GM23338 (cell line): ENCODE measurements around the gene C4BPB. TPM values are rescaled to one million over a fixed set of nuclear protein-coding genes. Genes with fewer than 3 reads are reported as not detected.

Source experiments
- ATAC-seq: fragments of 200-7000 bp; cut with Tn5 transposase; 3 replicates; pipeline ENCODE4 v1.9.1; 2020
- DNase-seq: peaks from one replicate; pipeline ENCODE4 v3.0.0-alpha.2; 2015; ENCODE audit warnings: low spot score
- H2AFZ ChIP-seq: fragments of 200-600 bp; sonication (generic); 2 replicates; pipeline ENCODE4 v1.8.0; 2016; ENCODE audit warnings: antibody characterized with exemption, mild to moderate bottlenecking, moderate library complexity
- H3F3A ChIP-seq: fragments of 200-600 bp; sonication (generic); replicated peaks from 2 replicates; pipeline ENCODE4 v1.8.0; 2017; ENCODE audit warnings: antibody characterized with exemption, mixed run types, low read depth
- H3K27ac ChIP-seq: fragments of 200-600 bp; sonication (generic); 2 replicates; pipeline ENCODE4 v1.6.1; 2016; ENCODE audit warnings: low read depth
- H3K27me3 ChIP-seq: fragments of 200-600 bp; sonication (generic); 2 replicates; pipeline ENCODE4 v1.8.0; 2016; ENCODE audit warnings: mild to moderate bottlenecking, mixed run types, moderate library complexity; ENCODE audit not compliant: insufficient read depth
- H3K36me3 ChIP-seq: fragments of 200-600 bp; sonication (generic); 2 replicates; pipeline ENCODE4 v1.8.0; 2016; ENCODE audit warnings: mild to moderate bottlenecking; ENCODE audit not compliant: insufficient read depth
- H3K4me1 ChIP-seq: fragments of 200-600 bp; sonication (generic); 2 replicates; pipeline ENCODE4 v1.8.0; 2016; ENCODE audit warnings: mild to moderate bottlenecking, moderate library complexity; ENCODE audit not compliant: insufficient read depth
- H3K4me2 ChIP-seq: fragments of 200-600 bp; sonication (generic); 2 replicates; pipeline ENCODE4 v1.7.1; 2017; ENCODE audit warnings: mixed run types
- H3K4me3 ChIP-seq: fragments of 200-600 bp; sonication (generic); 2 replicates; pipeline ENCODE4 v1.6.1; 2016; ENCODE audit warnings: mixed run types
- H3K79me2 ChIP-seq: fragments of 200-600 bp; sonication (generic); replicated peaks from 2 replicates; pipeline ENCODE4 v1.8.0; 2017; ENCODE audit warnings: mild to moderate bottlenecking; ENCODE audit not compliant: insufficient read depth
- H3K9me2 ChIP-seq: fragments of 200-600 bp; sonication (generic); 2 replicates; pipeline ENCODE4 v1.8.0; 2017; ENCODE audit not compliant: insufficient read depth
- H4K20me1 ChIP-seq: fragments of 200-600 bp; sonication (generic); replicated peaks from 2 replicates; pipeline ENCODE4 v1.8.0; 2017; ENCODE audit warnings: mild to moderate bottlenecking; ENCODE audit not compliant: insufficient read depth
- H3K27ac Mint-ChIP-seq: 2 replicates; pipeline ENCODE4 v1.8.0; 2020; ENCODE audit warnings: inconsistent platforms, mild to moderate bottlenecking, moderate library complexity, mixed read lengths
- H3K27me3 Mint-ChIP-seq: 3 replicates; pipeline ENCODE4 v1.8.0; 2022; ENCODE audit warnings: low read depth, mild to moderate bottlenecking, moderate library complexity, mixed read lengths, inconsistent platforms; ENCODE audit not compliant: insufficient read depth, poor library complexity
- H3K36me3 Mint-ChIP-seq: 3 replicates; pipeline ENCODE4 v1.8.0; 2021; ENCODE audit warnings: low read depth, mild to moderate bottlenecking, inconsistent platforms, moderate library complexity, mixed read lengths
- H3K4me1 Mint-ChIP-seq: 3 replicates; pipeline ENCODE4 v1.8.0; 2020; ENCODE audit warnings: mild to moderate bottlenecking, inconsistent platforms, mixed read lengths
- H3K4me3 Mint-ChIP-seq: 3 replicates; pipeline ENCODE4 v1.8.0; 2021; ENCODE audit warnings: moderate library complexity, mild to moderate bottlenecking, inconsistent platforms, mixed read lengths
- H3K9me3 Mint-ChIP-seq: 3 replicates; pipeline ENCODE4 v1.8.0; 2020; ENCODE audit warnings: moderate library complexity, mild to moderate bottlenecking, inconsistent platforms, mixed read lengths
- CREB1 ChIP-seq: fragments of 250-450 bp; sonication (Bioruptor Pico); IDR thresholded peaks from 2 replicates; pipeline ENCODE4 v1.5.0; 2020; ENCODE audit warnings: low read depth, mild to moderate bottlenecking, moderate library complexity
- ETS1 ChIP-seq: IDR thresholded peaks from 2 replicates; pipeline ENCODE4 v1.6.1; 2016; ENCODE audit warnings: antibody characterized with exemption
- EZH2 ChIP-seq: fragments of 200-600 bp; sonication (generic); IDR thresholded peaks from one replicate; pipeline ENCODE4 v1.8.0; 2017; ENCODE audit warnings: antibody characterized with exemption, mild to moderate bottlenecking, low read depth; ENCODE audit not compliant: unreplicated experiment
- EZH2phosphoT487 ChIP-seq: fragments of 200-600 bp; sonication (generic); IDR thresholded peaks from one replicate; pipeline ENCODE4 v1.8.1; 2018; ENCODE audit warnings: antibody characterized with exemption; ENCODE audit not compliant: unreplicated experiment
- JUNB ChIP-seq: IDR thresholded peaks from one replicate; pipeline ENCODE4 v1.6.1; 2016; ENCODE audit warnings: antibody characterized with exemption; ENCODE audit not compliant: unreplicated experiment
- NANOG ChIP-seq: IDR thresholded peaks from 2 replicates; pipeline ENCODE4 v1.6.1; 2016; ENCODE audit warnings: antibody characterized with exemption, borderline replicate concordance
- POLR2AphosphoS5 ChIP-seq: IDR thresholded peaks from 2 replicates; pipeline ENCODE4 v1.6.1; 2016; ENCODE audit warnings: antibody characterized with exemption, low read depth
- REST ChIP-seq: IDR thresholded peaks from one replicate; pipeline ENCODE4 v1.6.1; 2018; ENCODE audit warnings: antibody characterized with exemption; ENCODE audit not compliant: unreplicated experiment
- STAT1 ChIP-seq: IDR thresholded peaks from one replicate; pipeline ENCODE4 v1.6.1; 2016; ENCODE audit warnings: antibody characterized with exemption; ENCODE audit not compliant: unreplicated experiment
- ZNF114 ChIP-seq: fragments of 250-450 bp; sonication (Bioruptor Pico); IDR thresholded peaks from 2 replicates; pipeline ENCODE4 v1.5.0; 2020; ENCODE audit warnings: mild to moderate bottlenecking, moderate library complexity
- ZNF331 ChIP-seq: fragments of 250-450 bp; sonication (Bioruptor Pico); IDR thresholded peaks from 2 replicates; pipeline ENCODE4 v1.5.0; 2020; ENCODE audit warnings: low read depth, mild to moderate bottlenecking, moderate library complexity
- ZNF462 ChIP-seq: fragments of 250-450 bp; sonication (Bioruptor Pico); IDR thresholded peaks from 2 replicates; pipeline ENCODE4 v1.5.0; 2020; ENCODE audit warnings: mild to moderate bottlenecking, moderate library complexity
- polyA plus RNA-seq: library from polyadenylated mRNA; unstranded; fragments of >200 nt; fragmentation: Nextera tagmentation; extraction: Ambion mirVana; gene quantifications from 2 replicates; pipeline ENCODE4 v1.2.1, GENCODE V29; 2016
- total RNA-seq: library from RNA; depleted of rRNA; stranded (reverse); fragments of >200 nt; shearing (Covaris generic); gene quantifications from 2 replicates; pipeline ENCODE4 v1.2.3, GENCODE V29; 2014

C4BPB gene
- total and polyA plus RNA-seq, 2 experiments from 2014 or later, result not detected

GRCh38 chr1:207059881-207060280 is 28.8 kb upstream of the C4BPB start:
- ATAC-seq (peak; percentile 44), DNase-seq (no peak)
- no peaks in the 10 kb centered on the region for H3K9me3 Mint-ChIP-seq
- H3K4me3 ChIP-seq, result no peak overlapping the region
- no peak overlapping the region for H3K4me3 Mint-ChIP-seq
- H3K36me3 ChIP-seq, result peaks cover 10% of the 10 kb centered on the region; the same call in 1 of the 2 replicates
- no peak overlapping the region for H3K27ac Mint-ChIP-seq
- no peak overlapping the region for H2AFZ ChIP-seq
- H3K4me2 ChIP-seq, result no peak overlapping the region
- peaks cover 13% of the 10 kb centered on the region for H3K4me1 Mint-ChIP-seq
- no peak overlapping the region for H3K27ac ChIP-seq
- no peaks in the 10 kb centered on the region for H3K9me2 ChIP-seq
- TF ChIP-seq ZNF114 (CRISPR knock-in tag) (no peak), EZH2 (no peak), ETS1 (no peak), STAT1 (no peak), ZNF331 (CRISPR knock-in tag) (no peak), EZH2phosphoT487 (no peak), JUNB (no peak), REST (no peak), CREB1 (CRISPR knock-in tag) (no peak), POLR2AphosphoS5 (no peak), NANOG (no peak), ZNF462 (CRISPR knock-in tag) (no peak)
- no peaks in the 10 kb centered on the region for H3K4me1 ChIP-seq
- H3K79me2 ChIP-seq, result no peaks in the 10 kb centered on the region
- H3K27me3 ChIP-seq, result no peaks in the 10 kb centered on the region
- no peaks in the 10 kb centered on the region; the same call in 1 of the 2 replicates for H4K20me1 ChIP-seq
- H3F3A ChIP-seq, result no peaks in the 10 kb centered on the region
- H3K36me3 Mint-ChIP-seq, result peaks cover 31% of the 10 kb centered on the region
- H3K27me3 Mint-ChIP-seq, result peaks cover 2% of the 10 kb centered on the region
